Ascending aorta (tissue), 2 donors: ENCODE results near the gene LDHD. TPM values are rescaled to one million over a fixed set of nuclear protein-coding genes. Genes with fewer than 3 reads are reported as not detected.

Experiments
- DNase-seq, 2 donors: peaks; one replicate each; pipeline ENCODE4 v3.0.0-alpha.2; 2019; ENCODE audit warnings: low spot score in 2 of 2
- H3K27ac ChIP-seq, 2 donors: fragments of 200-600 bp; sonication (generic); one replicate each; pipeline ENCODE4 v1.5.1; 2016 to 2017; ENCODE audit warnings: mild to moderate bottlenecking in 1 of 2
- H3K27me3 ChIP-seq: fragments of 200-600 bp; sonication (generic); one replicate; pipeline ENCODE4 v1.5.1; 2017
- H3K36me3 ChIP-seq, 2 donors: fragments of 200-600 bp; sonication (generic); one replicate each; pipeline ENCODE4 v1.5.1; 2016
- H3K4me1 ChIP-seq, 2 donors: fragments of 200-600 bp; sonication (generic); one replicate each; pipeline ENCODE4 v1.5.1; 2016 to 2017; ENCODE audit warnings: mild to moderate bottlenecking in 1 of 2
- H3K4me3 ChIP-seq, 2 donors: fragments of 200-600 bp; sonication (generic); one replicate each; pipeline ENCODE4 v1.5.1; 2016 to 2017; ENCODE audit warnings: mild to moderate bottlenecking in 1 of 2
- H3K9me3 ChIP-seq, 2 donors: fragments of 200-600 bp; sonication (generic); one replicate each; pipeline ENCODE4 v1.5.1; 2016
- intact Hi-C: fragments of 100-400 bp; cut with DNase I; formaldehyde crosslinking; loops from one replicate; pipeline ENCODE4 v1.15.1; 2023
- total RNA-seq: library from RNA; depleted of rRNA; stranded (reverse); fragments of >200 nt; gene quantifications from one replicate; pipeline ENCODE4 v1.1.0, GENCODE V29; 2016
- TF ChIP-seq, protein P1 (sequence below), 3 experiments: fragments of 200-600 bp in 2 of 3; fragments of 450-650 bp in 1 of 3; sonication (generic) in 2 of 3; IDR thresholded peaks; one replicate each; pipeline ENCODE4 v1.5.1; 2016 to 2019; ENCODE audit warnings: antibody characterized with exemption in 3 of 3, mild to moderate bottlenecking in 1 of 3, moderate library complexity in 1 of 3

LDHD gene
- total RNA-seq, 1 donor from 2014 or later, result 7.5 TPM

DNA sequence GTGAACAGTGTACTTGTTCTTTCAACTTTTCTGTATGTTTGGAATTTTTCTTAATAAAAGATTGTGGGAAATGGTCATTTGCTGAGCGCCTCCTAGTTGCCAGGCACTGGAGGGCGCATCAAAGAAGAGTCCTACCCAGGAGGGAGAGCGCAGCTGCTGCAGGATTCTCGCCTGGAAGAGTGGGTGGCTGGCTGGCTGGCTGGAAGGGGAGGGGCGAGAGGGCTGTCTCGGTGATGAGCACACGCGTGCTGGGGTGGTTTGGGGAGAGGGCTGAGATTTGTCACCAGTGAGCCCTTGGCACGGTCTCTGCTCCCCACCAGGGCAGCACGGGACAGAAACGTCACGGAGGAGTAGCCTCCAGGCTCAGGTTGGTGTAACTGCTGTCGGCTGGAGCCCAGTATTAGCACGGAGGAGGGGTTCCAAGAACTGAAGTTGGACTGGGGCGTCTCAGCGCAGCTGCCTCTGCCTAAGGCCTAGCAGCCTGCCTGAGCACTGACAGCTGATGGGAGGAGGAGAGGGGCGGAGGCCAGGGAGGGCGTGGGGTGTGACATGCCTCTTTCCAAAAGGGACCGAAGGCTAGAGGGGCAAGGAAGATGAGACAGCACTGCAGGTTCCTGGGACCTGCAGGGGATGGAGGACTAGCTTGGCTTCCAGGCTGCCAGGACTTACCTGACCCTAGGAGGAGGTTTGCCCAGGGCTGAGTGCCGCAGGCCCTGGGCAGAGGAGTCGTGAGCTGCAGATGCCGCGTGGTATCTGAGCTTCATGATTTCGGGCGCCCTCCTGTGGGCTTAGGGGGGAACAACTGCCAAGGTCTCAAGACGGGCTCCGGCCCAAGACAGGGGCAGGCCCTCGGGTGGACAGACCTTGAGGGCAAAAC, 5.7 kb downstream of the LDHD start:
- peaks cover 8 to 39% of the 10 kb centered on the region in 2 donors for H3K4me1 ChIP-seq
- TF ChIP-seq, protein P1, sequence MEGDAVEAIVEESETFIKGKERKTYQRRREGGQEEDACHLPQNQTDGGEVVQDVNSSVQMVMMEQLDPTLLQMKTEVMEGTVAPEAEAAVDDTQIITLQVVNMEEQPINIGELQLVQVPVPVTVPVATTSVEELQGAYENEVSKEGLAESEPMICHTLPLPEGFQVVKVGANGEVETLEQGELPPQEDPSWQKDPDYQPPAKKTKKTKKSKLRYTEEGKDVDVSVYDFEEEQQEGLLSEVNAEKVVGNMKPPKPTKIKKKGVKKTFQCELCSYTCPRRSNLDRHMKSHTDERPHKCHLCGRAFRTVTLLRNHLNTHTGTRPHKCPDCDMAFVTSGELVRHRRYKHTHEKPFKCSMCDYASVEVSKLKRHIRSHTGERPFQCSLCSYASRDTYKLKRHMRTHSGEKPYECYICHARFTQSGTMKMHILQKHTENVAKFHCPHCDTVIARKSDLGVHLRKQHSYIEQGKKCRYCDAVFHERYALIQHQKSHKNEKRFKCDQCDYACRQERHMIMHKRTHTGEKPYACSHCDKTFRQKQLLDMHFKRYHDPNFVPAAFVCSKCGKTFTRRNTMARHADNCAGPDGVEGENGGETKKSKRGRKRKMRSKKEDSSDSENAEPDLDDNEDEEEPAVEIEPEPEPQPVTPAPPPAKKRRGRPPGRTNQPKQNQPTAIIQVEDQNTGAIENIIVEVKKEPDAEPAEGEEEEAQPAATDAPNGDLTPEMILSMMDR (IDR thresholded peaks at IDR 0.05), result peak; percentile 88 to 91 (median 90)

DNA sequence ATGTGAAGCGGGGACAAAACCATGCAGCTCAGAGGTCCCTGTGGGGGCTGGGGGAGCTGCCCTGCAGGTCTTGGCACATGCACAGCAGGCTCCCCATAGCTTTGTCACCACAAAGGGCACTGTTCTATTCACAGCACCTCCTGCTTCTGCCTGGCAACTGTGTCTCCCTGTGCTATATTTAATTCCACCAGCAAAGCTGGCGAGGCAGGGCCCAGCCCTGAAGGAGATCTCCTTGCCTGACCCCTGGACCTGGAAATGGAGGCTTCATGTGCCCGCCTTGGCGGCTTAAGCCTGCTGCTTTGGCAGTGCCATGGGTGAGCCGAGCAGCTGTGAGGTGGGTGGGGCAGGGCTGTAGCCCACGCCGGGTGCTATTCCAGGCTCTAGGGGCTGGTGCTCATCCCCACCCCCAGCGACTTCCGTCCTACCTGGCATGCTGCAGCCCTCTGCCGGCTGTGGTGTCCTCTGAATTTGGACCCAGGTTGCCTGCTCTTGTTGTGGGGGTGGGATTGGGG, 6.8 kb downstream of the LDHD start:
- no peak for DNase-seq
- Histone ChIP-seq H3K9me3 (no peaks in the 10 kb centered on the region), H3K27ac (peak overlapping the region; percentile 82 to 83), H3K36me3 (peaks cover 0 to 3% of the 10 kb centered on the region in 2 donors), H3K27me3 (no peaks in the 10 kb centered on the region), H3K4me1 (peaks cover 8 to 36% of the 10 kb centered on the region in 2 donors), H3K4me3 (peak overlapping the region; percentile 14 to 47)
- TF ChIP-seq, protein P1 (IDR thresholded peaks at IDR 0.05), result no peak
- intact Hi-C loops, result loop anchor here (5.0 to 10.0 kb wide), 2 partner anchors 62 to 405 kb away; partner anchors contain the start of gene MLKL

More for the DNA sequence above, 5.7 kb downstream of the LDHD start:
- peak; percentile 69 to 95 for DNase-seq
- intact Hi-C loops, result loop anchor here (1.0 to 10.0 kb wide), 2 partner anchors 113 to 406 kb away; partner anchors contain the start of gene MLKL
- Histone ChIP-seq H3K27me3 (no peaks in the 10 kb centered on the region), H3K4me3 (peak overlapping the region in 1 of 2 donors; percentile 47), H3K9me3 (no peaks in the 10 kb centered on the region), H3K27ac (peak overlapping the region; percentile 72 to 83), H3K36me3 (peaks cover 0 to 3% of the 10 kb centered on the region in 2 donors)

DNA sequence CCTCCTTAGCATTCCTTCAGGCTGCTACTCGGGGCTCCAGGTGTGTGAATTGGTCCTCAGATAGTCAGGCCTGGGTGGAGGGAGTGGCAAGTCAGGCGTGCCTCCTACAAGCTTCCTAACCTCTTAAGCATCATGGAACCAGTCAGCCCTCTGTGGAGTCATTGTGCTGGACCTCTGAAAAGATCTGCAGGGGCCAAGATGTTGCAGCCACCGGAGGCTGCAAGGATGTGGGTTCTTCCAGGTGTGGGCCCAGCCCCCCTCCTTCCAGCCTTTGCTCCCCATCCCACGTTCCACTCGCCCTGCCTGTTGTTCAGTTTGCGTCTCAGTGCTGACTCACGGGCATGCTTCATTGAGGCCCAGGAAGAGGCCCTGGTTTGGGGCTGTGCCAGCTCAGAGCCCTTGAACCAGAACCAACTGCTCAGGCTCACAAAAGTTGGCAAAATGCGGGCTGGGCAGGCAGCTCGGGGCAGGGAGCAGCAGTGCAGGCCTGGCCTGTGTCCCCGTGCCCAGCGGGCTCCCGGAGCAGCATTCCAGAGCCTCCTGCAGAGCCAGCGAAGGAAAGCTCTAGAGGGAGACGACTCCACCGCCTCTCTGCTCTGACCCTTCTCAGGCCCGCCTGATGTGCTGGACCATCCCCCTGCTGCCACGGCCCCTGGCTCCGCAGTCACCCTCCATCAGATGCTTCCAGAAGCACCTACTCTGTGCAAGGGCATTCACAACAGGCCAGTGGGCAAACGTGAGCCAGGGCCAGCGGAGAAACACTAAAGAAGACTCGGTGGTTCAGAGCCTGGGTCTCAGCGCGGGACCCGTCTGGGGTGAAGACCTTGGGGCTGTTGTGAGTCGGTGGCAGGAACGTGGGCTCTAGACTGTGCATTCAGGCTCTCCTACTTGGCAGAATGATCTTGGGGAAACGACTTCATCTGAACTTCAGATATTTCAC, 7.5 kb downstream of the LDHD start:
- Histone ChIP-seq H3K36me3 (peaks cover 0 to 3% of the 10 kb centered on the region in 2 donors), H3K4me1 (peaks cover 8 to 36% of the 10 kb centered on the region in 2 donors), H3K27me3 (no peaks in the 10 kb centered on the region), H3K27ac (peak overlapping the region; percentile 82 to 83), H3K9me3 (no peaks in the 10 kb centered on the region), H3K4me3 (peak overlapping the region; percentile 12 to 14)
- intact Hi-C loops, result loop anchor here (5.0 kb wide), 1 partner anchor 62 kb away; no protein-coding TSS in a partner anchor
- peak; percentile 88 to 96 for DNase-seq
- TF ChIP-seq, protein P1 (IDR thresholded peaks at IDR 0.05), result no peak

DNA sequence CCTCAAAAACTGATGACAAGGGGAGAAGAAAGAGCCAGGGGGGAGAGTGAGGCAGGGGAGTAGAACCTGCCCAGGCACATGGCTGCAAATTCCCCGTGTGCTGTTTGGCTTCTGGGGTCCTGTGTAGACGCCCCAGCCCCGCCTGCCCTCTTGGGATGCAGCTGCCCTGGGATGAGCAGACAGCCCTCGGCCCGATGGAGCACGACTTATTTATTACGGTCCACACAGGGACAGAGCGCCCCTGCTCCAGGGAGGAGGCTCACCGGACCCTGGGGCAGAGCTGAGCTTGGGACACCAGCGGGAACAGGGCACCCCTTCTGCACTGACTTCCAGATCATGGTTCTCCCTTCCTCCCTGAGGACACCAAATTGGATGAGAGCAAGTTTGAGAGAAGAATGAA, 9.1 kb downstream of the LDHD start:
- Histone ChIP-seq H3K4me3 (no peak overlapping the region), H3K4me1 (peaks cover 8 to 36% of the 10 kb centered on the region in 2 donors), H3K27ac (peak overlapping the region in 1 of 2 donors; percentile 82), H3K36me3 (no peaks in the 10 kb centered on the region), H3K9me3 (no peaks in the 10 kb centered on the region), H3K27me3 (no peaks in the 10 kb centered on the region)
- intact Hi-C loops, result loop anchor here (5.0 kb wide), 1 partner anchor 60 kb away; no protein-coding TSS in a partner anchor
- DNase-seq, result no peak
- TF ChIP-seq, protein P1 (IDR thresholded peaks at IDR 0.05), result no peak
